ENCODE results near the gene PARVB. TPM values are rescaled to one million over a fixed set of nuclear protein-coding genes. Genes with fewer than 3 reads are reported as not detected.

The PARVB gene
- total and polyA plus RNA-seq, 9 of the 15 experiments (the other 6 are each of a cell fraction or from before 2014, with no cell fraction given), result 1.1 to 59.2 (median 29.2) TPM

- H3K36me3 ChIP-seq (ENCODE audit: control insufficient read depth, insufficient read depth, low read length), result peaks cover 10% of the 10 kb centered on the region; the same call in 2 of the 3 replicates
- peak; percentile 79 for FAIRE-seq
- H3K79me2 ChIP-seq (ENCODE audit: control insufficient read depth, insufficient read depth, low read length), result peaks cover 83% of the 10 kb centered on the region
- H3K27ac ChIP-seq (ENCODE audit: extremely low read depth, low read depth, low read length), result peak overlapping the region; percentile 56; the same call in 2 of the 3 replicates
- H3K4me1 ChIP-seq (replicated peaks in 1 of 2; ENCODE audit: control insufficient read depth in 2 of 2, insufficient read depth in 2 of 2, low read length in 2 of 2), result peaks cover 27% of the 10 kb centered on the region in 2 experiments
- H3K4me2 ChIP-seq (ENCODE audit: insufficient read depth, low read length), result peak overlapping the region; percentile 69
- peak overlapping the region; percentile 52; the same call in 1 of the 2 replicates for H2AFZ ChIP-seq (ENCODE audit: low read depth, low read length)
- DNase-seq (ENCODE audit: extremely low read depth in 1 of 4, low spot score in 3 of 4), result peak; percentile 17 to 38 (median 28)
- peak overlapping the region in 1 of 2 experiments; percentile 61; a peak in 2 of 4 replicates for H3K9ac ChIP-seq (ENCODE audit: insufficient read depth in 1 of 2, low read depth in 2 of 2, low read length in 2 of 2)
- intact Hi-C loops (cut with micrococcal nuclease), result no loop called here
- no peaks in the 10 kb centered on the region for H3K9me3 ChIP-seq (replicated peaks; ENCODE audit: control insufficient read depth, insufficient read depth, low read depth, low read length)
- no TSS peak for BruUV-seq (replicated peaks)
- 6% methylated on average over 7 of the region's 8 CpGs for WGBS (ENCODE audit: insufficient coverage, low coverage, missing lambda C conversion rate)
- ATAC-seq, result peak; percentile 29; the same call in 2 of the 3 replicates
- no peaks in the 10 kb centered on the region for H3K27me3 ChIP-seq (ENCODE audit: control insufficient read depth in 2 of 2, insufficient read depth in 2 of 2, low read length in 2 of 2)
- in situ Hi-C loops (cut with MboI), result no loop called here
- H3K9me1 ChIP-seq (ENCODE audit: control insufficient read depth, insufficient read depth, low read length), result peaks cover 6% of the 10 kb centered on the region
- no peak overlapping the region for H3K4me3 ChIP-seq
- POLR2A ChIA-PET, result interaction anchor here (0.7 kb wide), 1 partner anchor 205 kb away, joined by 5 read pairs; no protein-coding TSS in a partner anchor
- CTCF ChIA-PET (ENCODE audit: low intra/inter-chr PET ratio), result no interaction called here
- H4K20me1 ChIP-seq (replicated peaks; ENCODE audit: control insufficient read depth, insufficient read depth, low read length), result no peaks in the 10 kb centered on the region
- TF ChIP-seq TFE3 (CRISPR knock-in tag; IDR thresholded peaks at IDR 0.05), result peak; percentile 91
- peak; percentile 83 for TF ChIP-seq TOE1 (IDR thresholded peaks at IDR 0.05; ENCODE audit: borderline replicate concordance)
- no peak for TF ChIP-seq TOE1 (CRISPR knock-in tag; IDR thresholded peaks at IDR 0.05; ENCODE audit: borderline replicate concordance, low read depth)
- peak; percentile 92 for TF ChIP-seq USF1 (CRISPR knock-in tag; IDR thresholded peaks at IDR 0.05)
- TF ChIP-seq CXXC5 (CRISPR knock-in tag; IDR thresholded peaks at IDR 0.05), result 0 out of 2 replicates have a peak, but pooled peaks have one; percentile 21
- TF ChIP-seq REST (IDR thresholded peaks at IDR 0.05; ENCODE audit: borderline replicate concordance), result peak; percentile 15; the same call in 1 of the 2 replicates
- no peak for TF ChIP-seq REST (CRISPR knock-in tag; IDR thresholded peaks at IDR 0.05; ENCODE audit: low read depth)
- peak; percentile 18; the same call in 1 of the 2 replicates for TF ChIP-seq CBFA2T2 (conservative IDR thresholded peaks at IDR 0.05)
- TF ChIP-seq ZFX (CRISPR knock-in tag; IDR thresholded peaks at IDR 0.05), result peak; percentile 57; the same call in 1 of the 2 replicates
Observed at GRCh38 chr22:44030702-44031082, 6.6 kb downstream of the PARVB start.
